Measurements from ENCODE around the gene GPATCH2L.

GRCh38 chr14:76151398-76152332, at the start of gene GPATCH2L:
- no peak for TF ChIP-seq CTCF (IDR thresholded peaks at IDR 0.05; ENCODE audit: insufficient read depth, low read length)
- no peak for TF ChIP-seq REST (IDR thresholded peaks at IDR 0.05; ENCODE audit: insufficient replicate concordance, low read depth)
- peak; percentile 71 for TF ChIP-seq POLR2AphosphoS5 (IDR thresholded peaks at IDR 0.05; ENCODE audit: low read depth)
- peak; percentile 63; the same call in 1 of the 2 replicates for TF ChIP-seq GABPA (IDR thresholded peaks at IDR 0.05; ENCODE audit: low read depth)
- TF ChIP-seq SPI1 (IDR thresholded peaks at IDR 0.05; ENCODE audit: borderline replicate concordance, low read depth): peak; percentile 52; the same call in 1 of the 2 replicates
